Coronary artery (tissue), 2 donors: ENCODE measurements around the gene ATF1.
"Not testable (repeated sequence)": the region's sequence is repeated elsewhere in the genome, so short reads cannot be mapped to it uniquely, and the experiment has no call there.

Experiments used
- DNase-seq: peaks from one replicate; pipeline ENCODE4 v3.0.0-alpha.2; 2017; ENCODE audit warnings: low spot score
- H3K27ac ChIP-seq, 2 donors: fragments of 200-600 bp; sonication (generic); one replicate each; pipeline ENCODE4 v1.5.1; 2016 to 2019
- H3K4me3 ChIP-seq: fragments of 200-600 bp; sonication (generic); 2 replicates; pipeline ENCODE4 v1.5.1; 2016; ENCODE audit warnings: mild to moderate bottlenecking, moderate library complexity
- CTCF ChIP-seq: fragments of 200-600 bp; sonication (generic); IDR thresholded peaks from one replicate; pipeline ENCODE4 v1.5.1; 2019; ENCODE audit warnings: antibody characterized with exemption

The ATF1 gene

GRCh38 chr12:50788561-50788960 is 24.7 kb downstream of the ATF1 start:
- TF ChIP-seq CTCF: no peak
- no peak overlapping the region for H3K4me3 ChIP-seq
- DNase-seq: no peak
- no peak overlapping the region for H3K27ac ChIP-seq

GRCh38 chr12:50790081-50790480 is 26.2 kb downstream of the ATF1 start:
- no peak for DNase-seq
- Histone ChIP-seq H3K27ac (no peak overlapping the region), H3K4me3 (no peak overlapping the region)
- TF ChIP-seq CTCF: no peak

GRCh38 chr12:50799908-50800307 is 36.0 kb downstream of the ATF1 start:
- no peak for DNase-seq
- H3K27ac ChIP-seq: no peak overlapping the region
- TF ChIP-seq CTCF: no peak
- H3K4me3 ChIP-seq: no peak overlapping the region

GRCh38 chr12:50803230-50803875 is 39.5 kb downstream of the ATF1 start:
- no peak for DNase-seq
- Histone ChIP-seq H3K27ac (no peak overlapping the region), H3K4me3 (no peak overlapping the region)
- no peak for TF ChIP-seq CTCF

GRCh38 chr12:50806176-50806575 is 42.3 kb downstream of the ATF1 start:
- no peak for TF ChIP-seq CTCF
- no peak for DNase-seq

GRCh38 chr12:50809131-50809530 is 45.2 kb downstream of the ATF1 start:
- H3K27ac ChIP-seq, DNase-seq, H3K4me3 ChIP-seq: not testable (repeated sequence)

More at GRCh38 chr12:50806176-50806575, 42.3 kb downstream of the ATF1 start:
- H3K27ac ChIP-seq: no peak overlapping the region
- no peak overlapping the region for H3K4me3 ChIP-seq

GRCh38 chr12:50814921-50815320 is 51.0 kb downstream of the ATF1 start:
- DNase-seq, H3K27ac ChIP-seq, H3K4me3 ChIP-seq: not testable (repeated sequence)

- DNase-seq: no peak
- no peak overlapping the region for H3K27ac ChIP-seq
- no peak overlapping the region for H3K4me3 ChIP-seq
- TF ChIP-seq CTCF: no peak
Observed at GRCh38 chr12:50820177-50820576, 56.3 kb downstream of the ATF1 start.
